Measurements from ENCODE around the gene SLC9B2. TPM values are rescaled to one million over a fixed set of nuclear protein-coding genes. Genes with fewer than 3 reads are reported as not detected.

SLC9B2 gene
- total RNA-seq, 1 experiment from 2014 or later, result 22.1 TPM

DNA sequence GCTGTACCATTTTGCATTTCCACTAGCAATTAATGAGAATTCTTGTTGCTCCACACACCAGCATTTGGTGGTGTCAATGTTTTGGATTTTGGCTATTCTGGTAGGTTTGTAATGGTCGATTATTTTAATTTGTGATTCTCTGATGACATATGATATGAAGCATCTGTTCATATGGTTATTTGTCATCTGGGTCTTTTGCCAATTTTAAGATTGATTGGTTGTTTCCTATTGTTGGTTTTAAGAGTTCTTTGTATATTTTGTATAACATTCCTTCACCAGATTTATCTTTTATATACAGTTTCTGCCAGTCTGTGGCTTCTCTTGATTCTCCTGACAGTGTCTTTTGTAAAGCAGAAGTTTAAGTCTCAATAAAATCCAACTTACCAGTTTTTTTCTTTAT lies 41.6 kb upstream of the SLC9B2 start:
- ChIA-PET POLR2A (no interaction called here), CTCF (no interaction called here)
- Mint-ChIP-seq H3K27ac (ENCODE audit: unreplicated experiment) (no peak overlapping the region), H3K4me1 (ENCODE audit: low read depth, unreplicated experiment) (no peaks in the 10 kb centered on the region), H3K27me3 (ENCODE audit: insufficient read depth, unreplicated experiment) (no peaks in the 10 kb centered on the region), H3K4me3 (ENCODE audit: unreplicated experiment) (no peak overlapping the region), H3K9me3 (ENCODE audit: unreplicated experiment) (no peaks in the 10 kb centered on the region), H3K36me3 (ENCODE audit: insufficient read depth, unreplicated experiment) (peaks cover 24% of the 10 kb centered on the region)
- no peaks in the 10 kb centered on the region for H3K27me3 ChIP-seq (replicated peaks; ENCODE audit: control insufficient read depth, insufficient read depth, low read length)
- no peaks in the 10 kb centered on the region for H3K9me3 ChIP-seq
- intact Hi-C loops (cut with micrococcal nuclease; ENCODE audit: unreplicated experiment), result no loop called here
- H3K4me3 ChIP-seq (ENCODE audit: low read depth, low read length), result no peak overlapping the region
- H3K4me1 ChIP-seq, result no peaks in the 10 kb centered on the region
- no peak for DNase-seq
- no TSS peak for BruUV-seq (replicated peaks)
- no peaks in the 10 kb centered on the region for H3K36me3 ChIP-seq (ENCODE audit: control insufficient read depth, insufficient read depth, low read length)
- TF ChIP-seq, protein P1, sequence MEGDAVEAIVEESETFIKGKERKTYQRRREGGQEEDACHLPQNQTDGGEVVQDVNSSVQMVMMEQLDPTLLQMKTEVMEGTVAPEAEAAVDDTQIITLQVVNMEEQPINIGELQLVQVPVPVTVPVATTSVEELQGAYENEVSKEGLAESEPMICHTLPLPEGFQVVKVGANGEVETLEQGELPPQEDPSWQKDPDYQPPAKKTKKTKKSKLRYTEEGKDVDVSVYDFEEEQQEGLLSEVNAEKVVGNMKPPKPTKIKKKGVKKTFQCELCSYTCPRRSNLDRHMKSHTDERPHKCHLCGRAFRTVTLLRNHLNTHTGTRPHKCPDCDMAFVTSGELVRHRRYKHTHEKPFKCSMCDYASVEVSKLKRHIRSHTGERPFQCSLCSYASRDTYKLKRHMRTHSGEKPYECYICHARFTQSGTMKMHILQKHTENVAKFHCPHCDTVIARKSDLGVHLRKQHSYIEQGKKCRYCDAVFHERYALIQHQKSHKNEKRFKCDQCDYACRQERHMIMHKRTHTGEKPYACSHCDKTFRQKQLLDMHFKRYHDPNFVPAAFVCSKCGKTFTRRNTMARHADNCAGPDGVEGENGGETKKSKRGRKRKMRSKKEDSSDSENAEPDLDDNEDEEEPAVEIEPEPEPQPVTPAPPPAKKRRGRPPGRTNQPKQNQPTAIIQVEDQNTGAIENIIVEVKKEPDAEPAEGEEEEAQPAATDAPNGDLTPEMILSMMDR (IDR thresholded peaks at IDR 0.05; ENCODE audit: insufficient read depth in 1 of 2, low read depth in 1 of 2, low read length in 1 of 2, severe bottlenecking in 1 of 2, unreplicated experiment in 1 of 2), result no peak

DNA sequence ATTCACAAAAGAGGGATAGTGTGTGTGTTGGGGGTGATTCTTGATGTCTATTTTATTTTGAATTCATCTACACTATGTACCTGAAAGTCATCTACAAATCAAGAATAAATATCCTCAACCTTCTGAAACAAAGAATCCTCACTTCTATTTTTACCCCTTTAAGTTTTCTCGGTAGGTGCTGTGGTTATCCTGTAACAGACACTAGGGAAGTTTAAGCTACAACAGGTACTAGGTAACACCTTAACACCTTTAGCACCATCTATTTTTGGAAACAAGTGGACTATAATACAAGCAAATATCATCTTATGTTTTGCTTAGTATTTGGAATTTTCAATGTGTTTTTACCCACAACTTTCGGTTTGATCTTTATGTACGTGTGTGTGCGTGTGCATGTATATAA lies 35.0 kb upstream of the SLC9B2 start:
- ChIA-PET POLR2A (no interaction called here), CTCF (no interaction called here)
- BruUV-seq (replicated peaks), result no TSS peak
- H3K36me3 ChIP-seq (ENCODE audit: control insufficient read depth, insufficient read depth, low read length), result no peaks in the 10 kb centered on the region
- Mint-ChIP-seq H3K4me3 (ENCODE audit: unreplicated experiment) (no peak overlapping the region), H3K36me3 (ENCODE audit: insufficient read depth, unreplicated experiment) (peaks cover 21% of the 10 kb centered on the region), H3K27me3 (ENCODE audit: insufficient read depth, unreplicated experiment) (no peaks in the 10 kb centered on the region), H3K9me3 (ENCODE audit: unreplicated experiment) (no peaks in the 10 kb centered on the region), H3K27ac (ENCODE audit: unreplicated experiment) (no peak overlapping the region), H3K4me1 (ENCODE audit: low read depth, unreplicated experiment) (no peaks in the 10 kb centered on the region)
- no peak for DNase-seq
- H3K4me1 ChIP-seq, result no peaks in the 10 kb centered on the region
- no peaks in the 10 kb centered on the region for H3K9me3 ChIP-seq
- no peaks in the 10 kb centered on the region for H3K27me3 ChIP-seq (replicated peaks; ENCODE audit: control insufficient read depth, insufficient read depth, low read length)
- TF ChIP-seq, protein P1 (IDR thresholded peaks at IDR 0.05; ENCODE audit: insufficient read depth in 1 of 2, low read depth in 1 of 2, low read length in 1 of 2, severe bottlenecking in 1 of 2, unreplicated experiment in 1 of 2), result no peak
- no peak overlapping the region for H3K4me3 ChIP-seq (ENCODE audit: low read depth, low read length)
- intact Hi-C loops (cut with micrococcal nuclease; ENCODE audit: unreplicated experiment), result no loop called here

DNA sequence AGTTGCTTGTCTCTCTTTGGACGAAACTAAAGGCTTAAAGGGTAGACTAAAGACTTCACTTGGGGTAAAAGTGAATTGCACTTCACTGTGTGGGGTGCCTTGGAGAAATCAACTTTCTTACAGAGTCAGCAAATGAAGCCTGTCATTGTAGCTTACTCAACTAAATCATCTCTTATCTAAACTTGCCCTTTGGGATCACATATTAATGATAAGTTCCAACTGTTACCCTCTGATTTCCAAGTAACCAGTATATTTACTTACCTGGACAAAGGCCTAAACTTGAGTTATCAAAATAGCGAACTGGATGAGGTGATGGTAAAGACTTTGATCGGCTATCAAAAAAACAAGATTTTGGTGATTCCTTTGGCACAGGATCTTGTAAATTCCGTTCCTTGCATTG lies 32.0 kb upstream of the SLC9B2 start:
- Mint-ChIP-seq H3K9me3 (ENCODE audit: unreplicated experiment) (no peaks in the 10 kb centered on the region), H3K27ac (ENCODE audit: unreplicated experiment) (no peak overlapping the region), H3K27me3 (ENCODE audit: insufficient read depth, unreplicated experiment) (no peaks in the 10 kb centered on the region), H3K4me1 (ENCODE audit: low read depth, unreplicated experiment) (no peaks in the 10 kb centered on the region), H3K36me3 (ENCODE audit: insufficient read depth, unreplicated experiment) (peaks cover 26% of the 10 kb centered on the region), H3K4me3 (ENCODE audit: unreplicated experiment) (no peak overlapping the region)
- Histone ChIP-seq H3K4me1 (no peaks in the 10 kb centered on the region), H3K9me3 (no peaks in the 10 kb centered on the region), H3K36me3 (ENCODE audit: control insufficient read depth, insufficient read depth, low read length) (no peaks in the 10 kb centered on the region), H3K4me3 (ENCODE audit: low read depth, low read length) (no peak overlapping the region), H3K27me3 (replicated peaks; ENCODE audit: control insufficient read depth, insufficient read depth, low read length) (no peaks in the 10 kb centered on the region)
- no TSS peak for BruUV-seq (replicated peaks)
- CTCF ChIA-PET, result no interaction called here
- intact Hi-C loops (cut with micrococcal nuclease; ENCODE audit: unreplicated experiment), result no loop called here
- POLR2A ChIA-PET, result no interaction called here
- DNase-seq, result no peak
- TF ChIP-seq, protein P1 (IDR thresholded peaks at IDR 0.05; ENCODE audit: insufficient read depth in 1 of 2, low read depth in 1 of 2, low read length in 1 of 2, severe bottlenecking in 1 of 2, unreplicated experiment in 1 of 2), result no peak

Measured in Caco-2 (cell line).